ENCODE results near the gene ZGLP1.
"Not testable (repeated sequence)": the region's sequence is repeated elsewhere in the genome, so short reads cannot be mapped to it uniquely, and the experiment has no call there.

The ZGLP1 gene

DNA sequence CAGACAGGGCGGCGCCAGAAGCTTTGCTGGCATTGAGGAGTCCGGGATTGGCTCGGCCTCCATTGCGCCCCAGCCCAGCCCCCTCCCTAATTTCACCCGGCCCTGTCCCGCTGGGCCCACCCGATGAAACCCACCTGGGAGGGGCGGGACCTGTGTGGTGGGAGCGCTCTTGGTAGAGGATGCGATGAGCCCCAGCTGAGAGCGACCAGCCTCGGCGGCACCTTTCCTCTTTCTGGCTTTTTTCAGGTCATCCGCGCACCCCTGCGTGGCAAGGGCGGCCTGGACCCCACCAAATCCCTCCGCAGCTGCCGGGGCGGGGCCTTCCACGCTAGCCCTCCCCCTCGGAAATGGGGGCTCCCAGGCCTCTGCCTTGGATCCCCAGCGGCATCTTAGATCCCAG lies at the start of gene ZGLP1:
Gene ZGLP1, minus strand, starts transcription at position 393 of the 400 bp plus-strand sequence.
- DNase-seq, result no peak

DNA sequence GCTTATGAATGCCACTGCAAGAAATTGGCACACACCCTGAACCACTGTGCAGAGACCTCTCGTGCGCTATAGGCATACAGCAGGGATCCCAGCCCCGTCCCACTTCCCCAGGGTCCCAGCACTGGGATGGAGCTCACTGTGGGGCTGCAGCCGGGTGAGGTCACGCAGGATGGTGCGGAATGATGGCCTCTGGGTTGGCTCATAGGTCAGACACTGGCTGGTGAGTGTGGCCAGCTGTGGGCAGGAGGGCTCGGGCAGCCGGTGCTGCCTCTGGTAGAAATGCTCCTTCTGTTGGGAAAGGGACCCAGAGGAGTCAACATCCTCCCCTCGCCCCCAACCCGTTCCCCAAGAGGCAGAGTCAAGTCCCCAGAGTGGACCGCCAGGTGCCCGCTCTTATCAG lies 46.8 kb upstream of the ZGLP1 start:
- no peak for DNase-seq

- peak; percentile 55 for DNase-seq
These were observed 44.3 kb upstream of the ZGLP1 start for GRCh38 chr19:10353793-10354391.

GRCh38 chr19:10352764-10353671 lies 43.4 kb upstream of the ZGLP1 start:
- no peak for DNase-seq

DNA sequence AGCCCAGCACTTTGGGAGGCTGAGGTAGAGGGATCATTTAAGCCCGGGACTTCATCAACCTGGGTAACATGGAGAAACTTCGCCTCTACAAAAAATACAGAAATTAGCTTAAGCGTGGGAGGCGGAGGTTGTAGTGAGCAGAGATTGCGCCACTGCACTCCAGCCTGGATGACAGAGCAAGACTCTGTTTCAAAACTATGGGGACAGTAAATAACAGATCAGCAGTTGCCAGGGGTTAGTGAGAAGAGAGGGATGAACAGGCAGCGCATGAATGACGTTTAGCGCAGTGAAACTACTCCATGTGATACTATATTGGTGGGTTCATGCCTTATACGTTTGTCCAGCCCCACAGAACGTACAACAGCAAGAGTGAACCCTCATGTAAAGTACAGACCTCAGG lies 36.9 kb upstream of the ZGLP1 start:
- no peak for DNase-seq

- DNase-seq, result no peak
These were observed 35.2 kb upstream of the ZGLP1 start for GRCh38 chr19:10344780-10345179.

GRCh38 chr19:10343495-10343894 lies 33.9 kb upstream of the ZGLP1 start:
- no peak for DNase-seq

- DNase-seq, result no peak
These were observed 30.4 kb upstream of the ZGLP1 start for GRCh38 chr19:10339977-10340376.

- DNase-seq, result no peak
These were observed 29.9 kb upstream of the ZGLP1 start, which contains the start of gene ICAM3 for GRCh38 chr19:10339380-10339960. ICAM3 (minus strand) TSS chr19:10339624; CDS start chr19:10339614, 10 bp downstream.

- DNase-seq, result no peak
These were observed 29.3 kb upstream of the ZGLP1 start for GRCh38 chr19:10338940-10339339.

- DNase-seq, result not testable (repeated sequence)
These were observed 27.1 kb upstream of the ZGLP1 start for GRCh38 chr19:10336725-10337124.

- DNase-seq, result no peak
These were observed 25.9 kb upstream of the ZGLP1 start for GRCh38 chr19:10335352-10335985.

GRCh38 chr19:10334588-10335351 lies 25.2 kb upstream of the ZGLP1 start:
- peak; percentile 68 for DNase-seq

GRCh38 chr19:10333758-10334587 lies 24.4 kb upstream of the ZGLP1 start:
- no peak for DNase-seq

DNA sequence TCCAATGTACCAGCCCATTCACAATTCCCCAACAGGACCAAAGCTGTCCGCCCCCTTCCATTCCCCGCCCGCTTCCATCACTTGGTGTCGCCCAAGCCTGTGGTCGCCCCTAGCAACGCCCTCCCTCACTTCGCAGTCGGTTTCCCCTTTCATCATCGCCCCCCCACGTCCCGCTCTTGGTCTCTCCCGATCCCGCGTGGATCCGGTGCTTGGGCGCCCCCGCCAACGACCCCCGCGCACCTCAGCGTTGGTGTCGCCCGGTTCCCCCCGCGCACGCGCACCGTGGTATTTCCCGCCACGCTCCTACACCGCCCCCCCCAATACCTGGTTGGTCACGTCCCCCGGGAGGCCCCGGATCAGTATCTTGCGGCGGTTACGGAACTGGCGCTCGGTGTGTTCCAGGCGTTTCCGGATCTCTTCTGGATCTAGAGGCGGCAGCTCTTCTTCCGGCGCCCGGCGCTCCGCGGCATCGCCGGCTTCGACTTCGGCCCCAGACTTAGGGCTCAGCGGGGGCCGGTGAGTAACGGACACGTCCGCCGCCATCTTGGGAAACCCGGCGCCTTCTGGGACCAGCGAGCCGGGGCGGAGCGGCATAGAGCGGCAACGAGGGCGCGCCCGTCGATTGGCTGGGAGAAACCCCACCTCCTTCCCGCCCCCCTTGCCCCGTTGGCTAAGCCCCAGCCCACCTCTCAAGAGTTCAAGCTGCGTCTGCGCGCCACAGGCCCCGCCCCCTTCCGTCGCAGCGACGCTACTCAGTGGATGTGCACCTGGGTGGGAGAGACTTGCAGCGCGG lies 23.5 kb upstream of the ZGLP1 start, which contains the start of gene RAVER1:
Gene RAVER1, minus strand, starts transcription at position 565 of the 793 bp plus-strand sequence. Its CDS starts 22 bp downstream, at position 543.
- peak; percentile 87 for DNase-seq

GRCh38 chr19:10332158-10332964 lies 22.7 kb upstream of the ZGLP1 start:
- DNase-seq, result no peak

DNA sequence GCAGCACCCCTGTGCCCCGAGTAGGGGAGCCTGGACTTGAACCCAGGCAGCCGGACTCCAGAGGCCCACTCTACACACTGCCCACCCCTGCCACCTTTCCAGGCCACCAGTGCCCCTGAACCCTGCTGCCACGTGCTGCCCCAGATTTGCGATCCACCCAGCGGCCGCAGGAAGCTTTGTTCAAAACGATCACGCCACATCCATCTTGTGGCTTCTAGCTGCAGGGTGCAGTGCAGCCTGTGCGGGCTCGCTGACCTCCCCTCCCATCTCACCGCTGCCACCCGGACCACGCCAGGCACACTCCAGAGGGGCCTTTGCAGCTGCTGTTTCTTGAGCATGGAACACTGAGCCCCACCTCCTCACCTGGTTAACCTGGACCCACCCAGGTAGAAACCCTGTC lies 19.9 kb upstream of the ZGLP1 start:
- DNase-seq, result no peak

DNA sequence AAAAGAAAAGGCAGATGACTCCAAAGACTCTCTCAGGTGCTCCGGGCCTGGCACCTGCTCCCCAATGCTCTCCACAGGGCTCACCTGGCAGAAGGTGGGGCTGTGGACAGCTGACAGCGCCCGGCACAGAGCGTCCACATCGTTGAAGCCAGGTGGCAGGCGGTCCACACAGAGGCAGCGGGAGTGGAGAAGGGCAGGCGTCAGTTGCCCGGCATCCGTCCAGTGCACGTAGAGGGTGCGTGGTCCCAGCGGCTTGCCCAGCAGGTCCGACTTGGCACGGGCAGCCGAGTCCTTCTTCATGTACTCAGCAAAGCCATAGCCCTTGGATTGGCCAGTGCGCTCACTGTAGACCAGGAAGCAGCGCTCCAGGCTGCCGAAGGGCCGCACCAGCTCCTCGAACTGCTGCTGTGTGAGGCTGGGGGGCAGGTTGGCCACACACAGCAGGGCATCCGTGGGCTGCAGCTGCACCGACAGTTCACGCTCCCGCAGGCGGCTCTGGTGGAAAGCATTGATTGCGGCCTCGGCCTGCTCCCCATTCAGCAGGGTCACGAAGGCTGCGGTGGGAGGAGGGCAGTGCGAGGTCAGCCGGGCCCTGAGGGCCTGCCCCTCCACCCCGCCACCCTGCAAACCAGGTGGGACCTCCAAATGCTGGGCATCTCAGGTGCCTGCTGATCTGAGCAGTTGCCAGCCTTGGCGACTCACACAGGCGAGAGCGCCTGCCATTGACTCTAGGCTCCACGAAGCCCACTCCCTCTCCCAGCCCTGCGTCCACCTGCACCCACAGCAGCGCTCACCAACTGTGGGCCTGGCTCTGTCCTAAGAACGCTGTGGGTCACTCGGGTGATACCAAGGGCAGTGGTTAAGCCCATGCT lies 19.2 kb upstream of the ZGLP1 start:
- DNase-seq, result no peak

DNA sequence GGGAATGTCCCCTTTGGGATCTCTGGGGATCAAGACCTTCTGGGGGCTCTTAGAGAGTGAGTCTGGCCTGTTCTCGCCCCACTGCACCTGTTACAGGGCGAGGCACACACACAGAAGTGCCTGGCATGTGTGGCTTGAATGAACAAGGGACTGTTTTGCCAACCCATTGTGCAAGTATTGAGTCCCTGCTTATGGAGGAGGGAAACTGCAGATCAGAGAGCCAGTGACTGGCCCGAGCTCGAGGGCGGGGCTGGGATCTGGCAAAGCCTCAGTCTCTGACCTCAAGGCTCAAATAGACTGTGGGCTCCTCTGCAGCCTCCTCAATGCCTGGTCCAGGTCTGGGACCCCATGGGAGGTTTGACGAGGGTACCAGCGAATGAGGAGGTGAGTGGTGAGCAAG lies 18.2 kb upstream of the ZGLP1 start:
- DNase-seq, result no peak
